GM19238 (cell line): ENCODE measurements around the gene IRS2.
"Not testable (repeated sequence)": the region's sequence is repeated elsewhere in the genome, so short reads cannot be mapped to it uniquely, and the experiment has no call there.

Experiments used
- DNase-seq: peaks from one replicate; pipeline ENCODE4 v3.0.0; 2011; ENCODE audit warnings: low spot score; ENCODE audit not compliant: insufficient read length

Gene IRS2

GRCh38 chr13:109732470-109733170 is 53.8 kb downstream of the IRS2 start:
- DNase-seq = not testable (repeated sequence)

GRCh38 chr13:109730812-109731335 is 55.5 kb downstream of the IRS2 start:
- no peak for DNase-seq

GRCh38 chr13:109728791-109729731 is 57.3 kb downstream of the IRS2 start:
- DNase-seq = no peak

GRCh38 chr13:109728061-109728460 is 58.3 kb downstream of the IRS2 start:
- no peak for DNase-seq

GRCh38 chr13:109727251-109727650 is 59.1 kb downstream of the IRS2 start:
- DNase-seq = no peak

GRCh38 chr13:109725995-109726637 is 60.3 kb downstream of the IRS2 start:
- DNase-seq = no peak

GRCh38 chr13:109725297-109725696 is 61.1 kb downstream of the IRS2 start:
- DNase-seq = no peak

GRCh38 chr13:109724603-109725002 is 61.8 kb downstream of the IRS2 start:
- no peak for DNase-seq

- no peak for DNase-seq
These were observed 63.3 kb downstream of the IRS2 start for GRCh38 chr13:109723046-109723445.

GRCh38 chr13:109722068-109722467 is 64.3 kb downstream of the IRS2 start:
- DNase-seq = no peak

- no peak for DNase-seq
These were observed 65.6 kb downstream of the IRS2 start for GRCh38 chr13:109720758-109721184.

- no peak for DNase-seq
These were observed 66.3 kb downstream of the IRS2 start for GRCh38 chr13:109719962-109720646.

- DNase-seq = no peak
These were observed 67.7 kb downstream of the IRS2 start for GRCh38 chr13:109718726-109719125.

- DNase-seq = no peak
These were observed 68.7 kb downstream of the IRS2 start for GRCh38 chr13:109717686-109718085.

- no peak for DNase-seq
These were observed 70.5 kb downstream of the IRS2 start for GRCh38 chr13:109715902-109716301.

- DNase-seq = no peak
These were observed 72.7 kb downstream of the IRS2 start for GRCh38 chr13:109713681-109714080.

GRCh38 chr13:109712124-109712722 is 74.2 kb downstream of the IRS2 start:
- DNase-seq = no peak

- DNase-seq = no peak
These were observed 78.4 kb downstream of the IRS2 start for GRCh38 chr13:109707742-109708617.

- DNase-seq = no peak
These were observed 79.2 kb downstream of the IRS2 start for GRCh38 chr13:109707044-109707741.
